Measurements from ENCODE around the gene GSTM3.

GSTM3 gene

GRCh38 chr1:109740615-109741373 is at the start of gene GSTM3:
GSTM3 (minus strand) TSS chr1:109741038; CDS start chr1:109740287, 751 bp downstream.
- Histone ChIP-seq H2AFZ (ENCODE audit: low read length) (no peak within 1 kb of the TSS), H3K9me3 (ENCODE audit: low read length) (no peaks in the 10 kb centered on the region), H3K79me2 (ENCODE audit: insufficient read depth, low read length) (no peaks in the 10 kb centered on the region), H3K4me1 (ENCODE audit: insufficient read depth, low read length, severe bottlenecking) (no peaks in the 10 kb centered on the region), H3F3A (ENCODE audit: insufficient read depth, low read length) (no peaks in the 10 kb centered on the region), H3K4me3 (ENCODE audit: low read depth, low read length, poor library complexity, severe bottlenecking) (peak within 1 kb of the TSS; percentile 36), H3K4me2 (ENCODE audit: low read length) (peak within 1 kb of the TSS; percentile 39; the same call in 1 of the 2 replicates), H3K27me3 (ENCODE audit: insufficient read depth, low read length) (no peaks in the 10 kb centered on the region), H4K20me1 (ENCODE audit: insufficient read depth, low read length) (no peaks in the 10 kb centered on the region), H3K36me3 (ENCODE audit: insufficient read depth, low read length) (no peaks in the 10 kb centered on the region), H3K9ac (ENCODE audit: low read length) (no peak within 1 kb of the TSS), H3K9me2 (ENCODE audit: low read depth, low read length) (no peaks in the 10 kb centered on the region), H3K27ac (ENCODE audit: low read depth, low read length, poor library complexity, severe bottlenecking) (no peak within 1 kb of the TSS)
- TF ChIP-seq EZH2 (IDR thresholded peaks at IDR 0.05; ENCODE audit: borderline replicate concordance, low read length) (no peak), CTCF (IDR thresholded peaks at IDR 0.05; ENCODE audit: low read length) (no peak)

GRCh38 chr1:109790329-109790728 is 49.5 kb upstream of the GSTM3 start:
- Histone ChIP-seq H3K4me2 (ENCODE audit: low read length) (no peak overlapping the region), H3F3A (ENCODE audit: insufficient read depth, low read length) (no peaks in the 10 kb centered on the region), H4K20me1 (ENCODE audit: insufficient read depth, low read length) (no peaks in the 10 kb centered on the region), H3K36me3 (ENCODE audit: insufficient read depth, low read length) (no peaks in the 10 kb centered on the region), H3K9me3 (ENCODE audit: low read length) (no peaks in the 10 kb centered on the region), H3K9ac (ENCODE audit: low read length) (no peak overlapping the region), H3K9me2 (ENCODE audit: low read depth, low read length) (no peaks in the 10 kb centered on the region), H3K4me1 (ENCODE audit: insufficient read depth, low read length, severe bottlenecking) (no peaks in the 10 kb centered on the region), H2AFZ (ENCODE audit: low read length) (no peak overlapping the region), H3K4me3 (ENCODE audit: low read depth, low read length, poor library complexity, severe bottlenecking) (no peak overlapping the region), H3K27ac (ENCODE audit: low read depth, low read length, poor library complexity, severe bottlenecking) (no peak overlapping the region), H3K27me3 (ENCODE audit: insufficient read depth, low read length) (no peaks in the 10 kb centered on the region), H3K79me2 (ENCODE audit: insufficient read depth, low read length) (no peaks in the 10 kb centered on the region)
- no peak for TF ChIP-seq CTCF (IDR thresholded peaks at IDR 0.05; ENCODE audit: low read length)
- TF ChIP-seq EZH2 (IDR thresholded peaks at IDR 0.05; ENCODE audit: borderline replicate concordance, low read length), result no peak

GRCh38 chr1:109789551-109790180 is 48.8 kb upstream of the GSTM3 start:
- Histone ChIP-seq H3K4me2 (ENCODE audit: low read length) (no peak overlapping the region), H3K27ac (ENCODE audit: low read depth, low read length, poor library complexity, severe bottlenecking) (no peak overlapping the region), H3K36me3 (ENCODE audit: insufficient read depth, low read length) (no peaks in the 10 kb centered on the region), H4K20me1 (ENCODE audit: insufficient read depth, low read length) (no peaks in the 10 kb centered on the region), H3K27me3 (ENCODE audit: insufficient read depth, low read length) (no peaks in the 10 kb centered on the region), H2AFZ (ENCODE audit: low read length) (no peak overlapping the region), H3K9me3 (ENCODE audit: low read length) (no peaks in the 10 kb centered on the region), H3K79me2 (ENCODE audit: insufficient read depth, low read length) (no peaks in the 10 kb centered on the region), H3K9ac (ENCODE audit: low read length) (no peak overlapping the region), H3K4me1 (ENCODE audit: insufficient read depth, low read length, severe bottlenecking) (no peaks in the 10 kb centered on the region), H3K9me2 (ENCODE audit: low read depth, low read length) (no peaks in the 10 kb centered on the region), H3K4me3 (ENCODE audit: low read depth, low read length, poor library complexity, severe bottlenecking) (no peak overlapping the region), H3F3A (ENCODE audit: insufficient read depth, low read length) (no peaks in the 10 kb centered on the region)
- TF ChIP-seq CTCF (IDR thresholded peaks at IDR 0.05; ENCODE audit: low read length) (no peak), EZH2 (IDR thresholded peaks at IDR 0.05; ENCODE audit: borderline replicate concordance, low read length) (no peak)

Measured in OCI-LY1 (cell line).